T-helper 1 cell treated with Interleukin-12 subunit alpha and Interleukin-12 subunit beta and Interleukin-4 antibody, amounts not matched to agents 30 μg/mL and 1 μg/mL, for 36 hours (primary cell): Measurements from ENCODE around the gene MDH1.
"Not testable (repeated sequence)": the region's sequence is repeated elsewhere in the genome, so short reads cannot be mapped to it uniquely, and the experiment has no call there.

Source experiments
- H3K27ac Mint-ChIP-seq: one replicate; pipeline ENCODE4 v1.8.0; 2021; ENCODE audit warnings: mild to moderate bottlenecking, mixed read lengths
- H3K27me3 Mint-ChIP-seq: one replicate; pipeline ENCODE4 v1.8.0; 2021; ENCODE audit warnings: low read depth, mixed read lengths
- H3K36me3 Mint-ChIP-seq: one replicate; pipeline ENCODE4 v1.8.0; 2021; ENCODE audit warnings: low read depth, mixed read lengths
- H3K4me1 Mint-ChIP-seq: one replicate; pipeline ENCODE4 v1.8.0; 2021; ENCODE audit warnings: low read depth, mixed read lengths
- H3K4me3 Mint-ChIP-seq: one replicate; pipeline ENCODE4 v1.8.0; 2021; ENCODE audit warnings: mild to moderate bottlenecking, moderate library complexity, mixed read lengths
- H3K9me3 Mint-ChIP-seq: one replicate; pipeline ENCODE4 v1.8.0; 2021; ENCODE audit warnings: mixed read lengths

Gene MDH1

DNA sequence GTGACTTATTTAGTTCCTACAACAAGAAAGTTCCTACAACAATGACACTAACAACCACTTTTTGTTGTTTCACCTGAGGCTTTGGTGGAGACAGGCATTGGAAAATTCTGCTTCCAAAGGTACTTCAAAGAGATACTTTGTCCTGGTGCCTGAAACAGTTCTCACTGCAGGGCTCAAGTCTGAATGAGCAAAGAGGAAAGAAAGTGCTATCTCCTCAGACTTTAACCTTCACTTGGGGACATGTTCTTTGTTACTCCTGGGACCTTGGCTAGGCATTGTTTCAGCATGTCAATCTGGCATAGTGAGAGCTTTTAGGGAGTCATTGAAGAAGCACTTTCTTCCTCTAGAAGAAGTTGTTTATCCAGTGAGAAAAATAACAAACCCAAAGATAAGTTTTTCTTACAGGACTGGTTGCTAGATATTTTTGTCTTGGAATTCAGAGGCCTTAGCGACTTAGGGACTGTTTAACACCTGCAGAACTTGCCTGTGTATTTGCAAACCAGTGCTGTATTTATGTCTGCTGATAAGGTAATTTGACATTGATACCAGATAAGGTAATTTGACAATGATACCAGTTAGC lies 12.2 kb downstream of the MDH1 start:
- no peaks in the 10 kb centered on the region for H3K9me3 Mint-ChIP-seq
- H3K4me1 Mint-ChIP-seq = peaks cover 2% of the 10 kb centered on the region
- H3K27ac Mint-ChIP-seq = no peak overlapping the region
- peaks cover 37% of the 10 kb centered on the region for H3K36me3 Mint-ChIP-seq
- no peak overlapping the region for H3K4me3 Mint-ChIP-seq
- H3K27me3 Mint-ChIP-seq = no peaks in the 10 kb centered on the region

- no peak overlapping the region for H3K27ac Mint-ChIP-seq
- no peak overlapping the region for H3K4me3 Mint-ChIP-seq
- H3K27me3 Mint-ChIP-seq = no peaks in the 10 kb centered on the region
- no peaks in the 10 kb centered on the region for H3K4me1 Mint-ChIP-seq
- H3K36me3 Mint-ChIP-seq = peaks cover 41% of the 10 kb centered on the region
- H3K9me3 Mint-ChIP-seq = no peaks in the 10 kb centered on the region
Observed at GRCh38 chr2:63604666-63605065, 15.9 kb downstream of the MDH1 start.

DNA sequence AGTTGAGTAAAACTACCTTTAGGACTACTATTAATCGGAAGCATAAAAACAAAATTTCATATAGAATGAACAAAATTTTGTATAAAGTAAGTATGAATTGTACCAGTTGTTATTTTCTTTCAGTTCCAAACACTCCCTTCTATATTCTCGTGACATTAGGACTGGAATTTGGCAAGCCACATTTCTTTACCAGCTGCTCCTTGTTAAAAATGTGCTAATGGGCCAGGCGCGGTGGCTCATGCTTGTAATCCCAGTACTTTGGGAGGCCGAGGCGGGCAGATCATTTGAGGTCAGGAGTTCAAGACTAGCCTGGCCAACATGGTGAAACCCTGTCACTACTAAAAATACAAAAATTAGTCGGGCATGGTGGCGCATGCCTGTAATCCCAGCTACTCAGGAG lies 20.1 kb downstream of the MDH1 start:
- not testable (repeated sequence) for H3K4me3 Mint-ChIP-seq

DNA sequence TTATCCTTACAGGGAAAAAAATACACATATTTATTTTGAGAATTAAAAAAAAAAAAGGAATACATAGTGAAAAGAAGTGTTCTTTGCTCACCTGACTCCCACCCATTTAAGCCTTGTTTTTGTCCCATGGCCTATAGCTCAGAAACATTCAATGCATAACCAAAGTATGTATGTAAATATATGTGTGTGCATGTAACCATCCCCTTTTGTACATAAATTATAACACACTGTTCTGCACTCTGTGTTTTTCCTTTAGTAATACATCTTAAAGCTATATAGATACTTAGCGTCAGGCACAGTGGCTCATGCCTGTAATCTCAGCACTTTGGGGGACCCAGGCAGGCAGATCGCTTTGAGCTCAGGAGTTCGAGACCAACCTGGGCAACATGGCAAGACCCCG lies 21.8 kb downstream of the MDH1 start:
- H3K27ac Mint-ChIP-seq = no peak overlapping the region
- H3K36me3 Mint-ChIP-seq = peaks cover 13% of the 10 kb centered on the region
- no peak overlapping the region for H3K4me3 Mint-ChIP-seq
- no peaks in the 10 kb centered on the region for H3K9me3 Mint-ChIP-seq
- no peaks in the 10 kb centered on the region for H3K4me1 Mint-ChIP-seq
- H3K27me3 Mint-ChIP-seq = peaks cover 21% of the 10 kb centered on the region

More for the DNA sequence above, 20.1 kb downstream of the MDH1 start:
- not testable (repeated sequence) for H3K4me1 Mint-ChIP-seq, H3K27ac Mint-ChIP-seq, H3K9me3 Mint-ChIP-seq
- Mint-ChIP-seq H3K27me3 (peaks cover 12% of the 10 kb centered on the region), H3K36me3 (peaks cover 22% of the 10 kb centered on the region)

- Mint-ChIP-seq H3K4me3 (no peak overlapping the region), H3K27me3 (peaks cover 23% of the 10 kb centered on the region), H3K9me3 (no peaks in the 10 kb centered on the region), H3K36me3 (peaks cover under 1% of the 10 kb centered on the region), H3K4me1 (no peaks in the 10 kb centered on the region), H3K27ac (no peak overlapping the region)
Observed at GRCh38 chr2:63613391-63613901, 24.7 kb downstream of the MDH1 start.

DNA sequence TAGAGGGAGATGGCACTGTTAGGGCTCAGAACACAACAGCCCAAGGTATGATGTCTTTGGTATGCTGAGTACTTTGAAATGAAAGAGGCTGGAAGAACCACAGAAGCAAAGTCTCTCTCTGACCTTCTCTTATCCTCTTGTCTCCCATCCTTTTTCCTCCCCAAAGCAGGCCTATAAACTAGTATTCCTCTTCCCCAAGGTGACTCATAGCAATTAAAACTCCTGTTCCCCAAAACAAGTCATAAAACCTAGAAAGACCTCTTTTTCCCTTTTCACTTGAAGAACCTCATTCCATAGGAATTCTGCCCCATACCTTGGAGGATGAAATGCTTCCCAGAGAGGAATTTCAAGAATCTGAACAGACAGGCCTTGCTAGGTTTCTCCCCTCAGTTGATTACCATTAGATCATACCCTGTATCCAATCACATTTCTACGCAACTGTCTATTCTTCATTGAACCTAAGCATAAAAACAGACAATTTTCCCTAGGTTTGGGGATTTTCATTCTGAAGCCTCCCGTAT lies 25.7 kb downstream of the MDH1 start:
- Mint-ChIP-seq H3K27ac (no peak overlapping the region), H3K4me1 (no peaks in the 10 kb centered on the region), H3K27me3 (peaks cover 23% of the 10 kb centered on the region), H3K9me3 (no peaks in the 10 kb centered on the region), H3K36me3 (no peaks in the 10 kb centered on the region), H3K4me3 (no peak overlapping the region)

DNA sequence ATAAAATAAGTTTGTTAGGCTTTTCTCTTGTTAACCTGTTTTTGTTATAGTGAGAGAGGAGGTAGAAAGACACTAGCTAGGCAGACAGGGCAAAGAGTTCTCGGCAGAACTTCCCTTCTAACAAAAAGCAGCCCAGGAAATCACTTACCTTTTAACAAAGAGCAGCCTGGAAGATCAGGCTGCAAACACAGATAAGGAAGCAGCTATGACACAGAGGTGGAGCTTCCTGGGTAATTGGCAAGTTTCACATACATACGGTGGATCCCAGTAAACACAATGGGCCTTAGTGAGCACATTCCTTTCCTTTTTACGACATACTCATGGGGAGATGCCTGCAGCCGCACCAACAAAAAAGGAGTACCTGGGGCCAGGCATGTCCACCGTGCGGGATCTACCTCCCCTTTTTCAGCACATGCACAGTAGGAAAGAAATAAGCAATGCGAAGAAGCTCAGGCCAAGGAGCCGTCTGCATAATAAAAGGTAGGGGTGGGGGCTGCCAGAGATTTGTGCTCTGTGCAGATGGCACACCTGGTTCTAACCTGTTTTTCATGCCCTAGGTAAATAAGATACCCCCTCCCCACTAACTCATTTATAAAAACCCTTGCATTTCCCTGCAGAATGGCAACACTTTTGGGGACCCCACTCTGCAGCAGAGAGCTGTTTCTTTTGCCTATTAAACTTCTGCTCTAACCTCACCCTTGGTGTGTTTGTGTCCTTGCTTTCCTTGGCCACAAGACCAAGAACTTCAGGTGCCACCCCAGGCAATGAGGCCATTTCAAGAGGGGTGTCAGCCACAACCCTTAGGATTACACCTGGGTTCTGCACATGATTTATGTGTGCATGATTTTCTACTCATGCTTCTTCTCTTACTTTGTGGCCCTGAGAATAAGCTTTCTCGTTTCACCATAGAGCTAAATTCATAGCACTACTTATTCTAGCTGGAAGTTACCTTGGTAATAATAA lies 26.5 kb downstream of the MDH1 start:
- Mint-ChIP-seq H3K27ac (no peak overlapping the region), H3K4me3 (no peak overlapping the region), H3K4me1 (no peaks in the 10 kb centered on the region), H3K36me3 (no peaks in the 10 kb centered on the region), H3K27me3 (peaks cover 23% of the 10 kb centered on the region), H3K9me3 (no peaks in the 10 kb centered on the region)

- Mint-ChIP-seq H3K36me3 (no peaks in the 10 kb centered on the region), H3K27me3 (peaks cover 19% of the 10 kb centered on the region), H3K4me3 (no peak overlapping the region), H3K4me1 (no peaks in the 10 kb centered on the region), H3K27ac (no peak overlapping the region), H3K9me3 (no peaks in the 10 kb centered on the region)
Observed at GRCh38 chr2:63617366-63617765, 28.6 kb downstream of the MDH1 start.

DNA sequence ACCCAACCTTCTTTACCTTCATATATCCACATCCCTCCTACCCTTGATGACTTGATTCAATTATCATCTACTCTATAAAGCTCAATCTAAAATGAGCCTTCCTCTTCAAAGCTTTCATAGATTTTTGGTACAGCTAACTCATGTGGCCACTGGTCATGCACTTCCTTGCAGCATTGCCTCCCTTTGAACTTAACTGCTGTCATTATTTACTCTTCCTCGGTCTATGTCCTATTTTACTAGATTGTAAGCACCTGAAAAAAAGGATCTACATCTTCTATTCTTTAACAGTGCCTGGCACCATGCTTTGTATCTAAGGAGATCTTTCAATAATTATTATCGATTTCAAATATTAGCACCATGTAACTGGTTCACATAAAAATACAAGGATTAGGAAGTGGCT lies 30.6 kb downstream of the MDH1 start:
- H3K36me3 Mint-ChIP-seq = no peaks in the 10 kb centered on the region
- H3K9me3 Mint-ChIP-seq = no peaks in the 10 kb centered on the region
- no peak overlapping the region for H3K27ac Mint-ChIP-seq
- no peaks in the 10 kb centered on the region for H3K4me1 Mint-ChIP-seq
- H3K4me3 Mint-ChIP-seq = no peak overlapping the region
- peaks cover 7% of the 10 kb centered on the region for H3K27me3 Mint-ChIP-seq

DNA sequence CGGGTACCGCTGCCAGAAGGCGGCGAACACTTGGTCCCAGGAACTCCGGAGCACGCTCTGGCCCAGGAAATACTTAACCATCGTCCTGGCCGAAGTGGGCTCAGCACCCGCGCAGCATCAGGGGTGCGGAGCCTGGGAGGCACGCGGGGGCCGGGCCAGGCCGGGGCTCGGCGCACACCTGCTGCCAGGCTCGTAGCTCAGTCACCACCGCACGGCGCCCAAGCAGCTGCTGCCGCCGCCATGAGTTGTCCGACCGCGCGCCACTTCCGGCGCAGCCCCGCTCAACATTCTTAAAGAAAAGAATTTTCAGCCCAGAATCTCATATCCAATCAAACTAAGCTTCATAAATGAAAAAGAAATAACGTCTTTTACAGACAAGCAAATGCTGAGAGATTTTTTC lies 34.0 kb downstream of the MDH1 start:
- H3K4me3 Mint-ChIP-seq = no peak overlapping the region
- no peaks in the 10 kb centered on the region for H3K36me3 Mint-ChIP-seq
- no peak overlapping the region for H3K27ac Mint-ChIP-seq
- H3K27me3 Mint-ChIP-seq = peaks cover 7% of the 10 kb centered on the region
- peaks cover 4% of the 10 kb centered on the region for H3K9me3 Mint-ChIP-seq
- H3K4me1 Mint-ChIP-seq = no peaks in the 10 kb centered on the region

- H3K4me3 Mint-ChIP-seq, H3K27ac Mint-ChIP-seq, H3K36me3 Mint-ChIP-seq: not testable (repeated sequence)
Observed at GRCh38 chr2:63623763-63624162, 35.0 kb downstream of the MDH1 start.

GRCh38 chr2:63627866-63628265 lies 39.1 kb downstream of the MDH1 start:
- Mint-ChIP-seq H3K27me3 (peaks cover 7% of the 10 kb centered on the region), H3K36me3 (no peaks in the 10 kb centered on the region), H3K4me1 (no peaks in the 10 kb centered on the region), H3K9me3 (peaks cover 15% of the 10 kb centered on the region), H3K4me3 (no peak overlapping the region), H3K27ac (no peak overlapping the region)

More at GRCh38 chr2:63623763-63624162, 35.0 kb downstream of the MDH1 start:
- not testable (repeated sequence) for H3K9me3 Mint-ChIP-seq, H3K4me1 Mint-ChIP-seq, H3K27me3 Mint-ChIP-seq

GRCh38 chr2:63628403-63628942 lies 39.7 kb downstream of the MDH1 start:
- Mint-ChIP-seq H3K4me1 (no peaks in the 10 kb centered on the region), H3K27ac (no peak overlapping the region), H3K9me3 (peaks cover 15% of the 10 kb centered on the region), H3K4me3 (no peak overlapping the region), H3K27me3 (peaks cover 7% of the 10 kb centered on the region), H3K36me3 (no peaks in the 10 kb centered on the region)

- Mint-ChIP-seq H3K4me1 (no peaks in the 10 kb centered on the region), H3K9me3 (peaks cover 28% of the 10 kb centered on the region), H3K4me3 (no peak overlapping the region), H3K27ac (no peak overlapping the region), H3K36me3 (no peaks in the 10 kb centered on the region), H3K27me3 (no peaks in the 10 kb centered on the region)
Observed at GRCh38 chr2:63631501-63631900, 42.7 kb downstream of the MDH1 start.

DNA sequence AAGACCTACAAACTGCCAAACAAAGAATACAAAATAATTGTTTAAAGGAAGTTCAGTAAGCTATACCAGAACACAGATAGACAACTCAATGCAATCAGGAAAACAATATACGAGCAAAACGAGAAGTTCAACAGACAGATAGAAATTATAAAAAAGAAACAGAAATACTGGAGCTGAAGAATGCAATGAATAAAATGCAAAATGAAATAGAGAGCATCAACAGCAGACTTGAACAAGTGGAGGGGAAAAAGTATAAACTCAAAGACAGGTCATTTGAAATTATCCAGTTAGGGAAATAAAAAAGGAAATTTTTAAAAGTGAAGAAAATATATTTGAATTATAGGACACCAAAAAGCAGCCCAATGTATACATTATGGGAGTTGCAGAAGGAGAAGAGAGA lies 43.6 kb downstream of the MDH1 start:
- Mint-ChIP-seq H3K4me1 (no peaks in the 10 kb centered on the region), H3K27me3 (no peaks in the 10 kb centered on the region), H3K4me3 (no peak overlapping the region), H3K36me3 (no peaks in the 10 kb centered on the region), H3K9me3 (peaks cover 25% of the 10 kb centered on the region), H3K27ac (no peak overlapping the region)
